ENCODE measurements around the gene MAN2B1. TPM values are rescaled to one million over a fixed set of nuclear protein-coding genes. Genes with fewer than 3 reads are reported as not detected.

Gene MAN2B1
- total and polyA plus RNA-seq, 2 donors from 2014 or later = 63.9 to 90.5 TPM

DNA sequence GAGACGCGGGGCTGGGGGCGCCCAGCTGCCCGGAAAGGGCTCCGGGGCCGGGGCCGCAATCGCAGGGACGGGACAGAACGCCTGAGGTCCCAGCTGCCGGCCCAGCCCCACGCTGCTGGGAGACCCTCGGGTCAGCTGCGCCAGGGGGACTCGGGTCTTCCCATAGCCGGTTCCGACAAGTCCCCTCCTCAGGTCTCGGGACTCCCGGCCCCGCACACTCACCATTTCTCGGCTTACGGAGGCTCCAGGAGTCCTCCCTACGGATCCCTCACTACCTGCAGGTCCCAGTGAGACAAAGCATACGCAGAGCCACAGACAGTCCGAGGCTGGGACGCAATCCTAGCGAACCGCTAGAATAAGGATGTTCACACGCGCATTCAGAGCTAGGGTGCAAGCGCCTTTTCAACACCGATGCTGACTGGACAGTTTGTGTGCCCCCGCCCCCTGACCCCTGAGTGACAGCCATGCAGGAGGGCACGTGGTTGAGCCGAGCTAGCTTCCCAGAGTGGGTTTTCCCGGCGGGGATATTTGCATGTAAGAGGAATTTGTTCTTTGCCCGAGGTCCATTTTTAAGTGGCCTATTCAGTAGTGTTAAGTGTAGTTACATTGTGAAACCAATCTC, 69.5 kb downstream of the MAN2B1 start:
- H3K4me3 ChIP-seq (ENCODE audit: low read length in 3 of 3) = peak overlapping the region in 2 of 3 donors; percentile 28 to 51
- H3K4me1 ChIP-seq (ENCODE audit: control insufficient read depth in 2 of 3, insufficient read depth in 2 of 3, low read depth in 1 of 3, low read length in 3 of 3) = no peaks in the 10 kb centered on the region
- TF ChIP-seq CTCF (IDR thresholded peaks at IDR 0.05; ENCODE audit: borderline replicate concordance, extremely low read depth, insufficient read depth) = no peak
- H3K9me3 ChIP-seq (ENCODE audit: control insufficient read depth in 2 of 3, insufficient read depth in 1 of 3, low read length in 3 of 3) = no peaks in the 10 kb centered on the region
- no peak for FAIRE-seq
- intact Hi-C loops (cut with DNase I) = no loop called here
- H3K27ac ChIP-seq (ENCODE audit: low read depth in 2 of 2, low read length in 2 of 2) = no peak overlapping the region
- no peak overlapping the region for H3K9ac ChIP-seq (ENCODE audit: low read length in 3 of 3)
- H3K27me3 ChIP-seq (ENCODE audit: control insufficient read depth, insufficient read depth, low read length) = no peaks in the 10 kb centered on the region
- DNase-seq = peak in 4 of 5 donors; percentile 70 to 80 (median 74)
- H3K36me3 ChIP-seq (ENCODE audit: control insufficient read depth in 2 of 3, insufficient read depth in 3 of 3, low read length in 3 of 3) = no peaks in the 10 kb centered on the region

Other genes starting within 250 kb of the MAN2B1 start
- gene ZNF443, start 225.7 kb downstream of the MAN2B1 start, total RNA-seq = 8.4 TPM
- 4.1 TPM for gene ZNF443, start 225.7 kb downstream of the MAN2B1 start, polyA plus RNA-seq (ENCODE audit: insufficient read depth, low read depth, low replicate concordance)
- gene ZNF709, start 181.9 kb downstream of the MAN2B1 start, total RNA-seq = 5.7 TPM
- gene ZNF709, start 181.9 kb downstream of the MAN2B1 start, polyA plus RNA-seq (ENCODE audit: insufficient read depth, low read depth, low replicate concordance) = 2.2 TPM
- gene ZNF564, start 115.3 kb downstream of the MAN2B1 start, total RNA-seq = 22.6 TPM
- gene ZNF564, start 115.3 kb downstream of the MAN2B1 start, polyA plus RNA-seq (ENCODE audit: insufficient read depth, low read depth, low replicate concordance) = 10.2 TPM
- 14.3 TPM for gene ZNF490, start 55.9 kb downstream of the MAN2B1 start, total RNA-seq
- 1.0 TPM for gene ZNF490, start 55.9 kb downstream of the MAN2B1 start, polyA plus RNA-seq (ENCODE audit: insufficient read depth, low read depth, low replicate concordance)
- 34.7 TPM for gene ZNF791, start 55.8 kb downstream of the MAN2B1 start, total RNA-seq
- gene ZNF791, start 55.8 kb downstream of the MAN2B1 start, polyA plus RNA-seq (ENCODE audit: insufficient read depth, low read depth, low replicate concordance) = 6.5 TPM
- gene WDR83, start 65 bp upstream of the MAN2B1 start, total RNA-seq = 10.5 TPM
- 21.2 TPM for gene WDR83, start 65 bp upstream of the MAN2B1 start, polyA plus RNA-seq (ENCODE audit: insufficient read depth, low read depth, low replicate concordance)
- gene DHPS, start 15.1 kb upstream of the MAN2B1 start, total RNA-seq = 75.9 TPM
- gene DHPS, start 15.1 kb upstream of the MAN2B1 start, polyA plus RNA-seq (ENCODE audit: insufficient read depth, low read depth, low replicate concordance) = 61.3 TPM
- gene GNG14, start 21.3 kb upstream of the MAN2B1 start, total RNA-seq = not detected
- gene GNG14, start 21.3 kb upstream of the MAN2B1 start, polyA plus RNA-seq (ENCODE audit: insufficient read depth, low read depth, low replicate concordance) = not detected
- gene FBXW9, start 29.9 kb upstream of the MAN2B1 start, total RNA-seq = 11.4 TPM
- gene FBXW9, start 29.9 kb upstream of the MAN2B1 start, polyA plus RNA-seq (ENCODE audit: insufficient read depth, low read depth, low replicate concordance) = 14.9 TPM
- 62.7 TPM for gene TNPO2, start 57.2 kb upstream of the MAN2B1 start, total RNA-seq
- gene TNPO2, start 57.2 kb upstream of the MAN2B1 start, polyA plus RNA-seq (ENCODE audit: insufficient read depth, low read depth, low replicate concordance) = 20.5 TPM
- 135 TPM for gene TRIR, start 67.9 kb upstream of the MAN2B1 start, total RNA-seq
- 321 TPM for gene TRIR, start 67.9 kb upstream of the MAN2B1 start, polyA plus RNA-seq (ENCODE audit: insufficient read depth, low read depth, low replicate concordance)
- gene GET3, start 70.8 kb upstream of the MAN2B1 start, total RNA-seq = 71.3 TPM
- gene GET3, start 70.8 kb upstream of the MAN2B1 start, polyA plus RNA-seq (ENCODE audit: insufficient read depth, low read depth, low replicate concordance) = 132 TPM
- not detected for gene BEST2, start 85.0 kb upstream of the MAN2B1 start, total RNA-seq
- gene BEST2, start 85.0 kb upstream of the MAN2B1 start, polyA plus RNA-seq (ENCODE audit: insufficient read depth, low read depth, low replicate concordance) = not detected
- 58.1 TPM for gene HOOK2, start 108.8 kb upstream of the MAN2B1 start, total RNA-seq
- gene HOOK2, start 108.8 kb upstream of the MAN2B1 start, polyA plus RNA-seq (ENCODE audit: insufficient read depth, low read depth, low replicate concordance) = 41.8 TPM
- 128 TPM for gene JUNB, start 124.7 kb upstream of the MAN2B1 start, total RNA-seq
- 142 TPM for gene JUNB, start 124.7 kb upstream of the MAN2B1 start, polyA plus RNA-seq (ENCODE audit: insufficient read depth, low read depth, low replicate concordance)
- gene PRDX2, start 135.1 kb upstream of the MAN2B1 start, total RNA-seq = 171 TPM
- 664 TPM for gene PRDX2, start 135.1 kb upstream of the MAN2B1 start, polyA plus RNA-seq (ENCODE audit: insufficient read depth, low read depth, low replicate concordance)
- 3.2 TPM for gene THSD8, start 135.3 kb upstream of the MAN2B1 start, total RNA-seq
- gene THSD8, start 135.3 kb upstream of the MAN2B1 start, polyA plus RNA-seq (ENCODE audit: insufficient read depth, low read depth, low replicate concordance) = 10.0 TPM
- 7.9 TPM for gene RNASEH2A, start 139.8 kb upstream of the MAN2B1 start, total RNA-seq
- 1.3 TPM for gene RNASEH2A, start 139.8 kb upstream of the MAN2B1 start, polyA plus RNA-seq (ENCODE audit: insufficient read depth, low read depth, low replicate concordance)
- gene RTBDN, start 167.8 kb upstream of the MAN2B1 start, total RNA-seq = not detected
- gene RTBDN, start 167.8 kb upstream of the MAN2B1 start, polyA plus RNA-seq (ENCODE audit: insufficient read depth, low read depth, low replicate concordance) = not detected
- 0.35 TPM for gene MAST1, start 171.8 kb upstream of the MAN2B1 start, total RNA-seq
- 0.39 TPM for gene MAST1, start 171.8 kb upstream of the MAN2B1 start, polyA plus RNA-seq (ENCODE audit: insufficient read depth, low read depth, low replicate concordance)
- gene DNASE2, start 214.7 kb upstream of the MAN2B1 start, total RNA-seq = 34.7 TPM
- 50.9 TPM for gene DNASE2, start 214.7 kb upstream of the MAN2B1 start, polyA plus RNA-seq (ENCODE audit: insufficient read depth, low read depth, low replicate concordance)
- not detected for gene KLF1, start 220.5 kb upstream of the MAN2B1 start, total RNA-seq
- not detected for gene KLF1, start 220.5 kb upstream of the MAN2B1 start, polyA plus RNA-seq (ENCODE audit: insufficient read depth, low read depth, low replicate concordance)
- gene GCDH, start 224.4 kb upstream of the MAN2B1 start, total RNA-seq = 21.9 TPM
- gene GCDH, start 224.4 kb upstream of the MAN2B1 start, polyA plus RNA-seq (ENCODE audit: insufficient read depth, low read depth, low replicate concordance) = 45.6 TPM